ENCODE data around the gene TRIM23. TPM values are rescaled to one million over a fixed set of nuclear protein-coding genes. Genes with fewer than 3 reads are reported as not detected.

Gene TRIM23
- total RNA-seq = 20.4 and 24.5 TPM in 2 replicates

GRCh38 chr5:65624025-65624570 lies at the start of gene TRIM23:
Gene TRIM23, minus strand, starts transcription at chr5:65624333. Its CDS starts 59 bp downstream, at chr5:65624274.

DNA sequence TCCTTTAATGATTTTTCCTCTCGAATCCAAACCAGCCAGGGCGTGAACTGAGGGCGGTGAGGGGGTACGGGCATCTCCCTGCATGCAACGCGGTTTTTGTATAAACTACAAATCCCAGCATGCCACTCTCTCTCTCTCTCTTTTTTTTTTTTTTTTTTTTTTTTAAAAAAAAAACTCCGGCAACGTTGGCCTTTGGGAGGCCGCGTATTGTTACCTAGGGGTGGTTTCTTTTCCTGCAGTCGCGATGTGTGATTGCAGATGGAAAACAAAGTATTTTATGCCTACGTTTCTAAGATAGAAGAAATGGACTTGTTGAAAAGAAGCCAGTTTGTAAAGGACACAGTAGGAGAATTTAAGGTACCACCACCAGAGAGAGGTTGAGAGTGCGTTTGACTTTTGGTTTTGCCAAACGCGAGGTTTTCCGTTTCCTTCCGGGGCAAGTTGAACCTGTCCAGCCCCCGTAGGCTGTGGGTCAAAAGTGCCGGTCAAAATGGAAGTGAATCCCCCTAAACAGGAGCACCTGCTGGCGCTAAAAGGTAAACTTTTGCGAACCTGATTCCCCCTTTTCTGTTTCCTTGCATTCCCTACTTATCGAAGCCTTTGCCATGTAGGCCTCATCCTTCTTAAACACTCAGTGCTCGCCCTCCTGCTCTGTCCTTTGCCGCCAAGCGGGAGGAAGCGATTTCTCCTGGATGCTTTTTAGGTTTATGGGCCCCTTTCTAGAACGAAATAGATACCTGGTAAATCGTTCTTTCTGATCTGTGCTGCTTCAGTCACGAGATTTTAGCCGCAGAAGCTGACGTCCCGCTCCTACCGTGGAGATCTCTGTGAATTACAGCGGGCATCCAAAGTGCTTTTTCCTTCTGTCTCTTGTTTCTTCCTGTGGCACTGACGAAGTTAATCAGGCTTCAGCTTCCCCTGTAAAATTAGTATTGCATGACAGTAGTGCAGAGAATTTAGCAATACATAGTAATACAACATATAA lies 730 bp upstream of the TRIM23 start, which contains the start of the genes SHLD3 and TRAPPC13:
TSS of gene SHLD3 (plus strand) at position 457 of the 985 bp plus-strand sequence. CDS start 4,561 bp downstream, outside the sequence.
TSS of gene TRAPPC13 (plus strand) at position 457 of the 985 bp plus-strand sequence. CDS start at position 491, 34 bp downstream.

GRCh38 chr5:65562731-65563701 lies 61.1 kb downstream of the TRIM23 start, which contains the start of the genes CENPK and PPWD1:
Gene CENPK, minus strand, starts transcription at chr5:65563168. Its CDS starts 8,261 bp downstream, at chr5:65554907.
Gene PPWD1, plus strand, starts transcription at chr5:65563296. Its CDS starts 15 bp downstream, at chr5:65563311.

Small RNA genes lying within 50 kb of the gene (small RNA-seq; reads per million reads assigned to genes)
- not detected for gene RNU6-540P (ENCODE audit: low replicate concordance)

Other genes with a start within 250 kb of the TRIM23 start
- gene ADAMTS6, start 142.4 kb downstream of the TRIM23 start, total RNA-seq = 49.2 and 141 TPM in 2 replicates
- 2.8 and 49.8 TPM in 2 replicates for gene CENPK, start 61.2 kb downstream of the TRIM23 start, total RNA-seq
- 29.8 and 38.1 TPM in 2 replicates for gene PPWD1, start 61.0 kb downstream of the TRIM23 start, total RNA-seq
- gene SHLD3, start 694 bp upstream of the TRIM23 start, total RNA-seq = 3.1 and 6.0 TPM in 2 replicates
- gene TRAPPC13, start 694 bp upstream of the TRIM23 start, total RNA-seq = 25.8 and 26.5 TPM in 2 replicates
- 18.3 and 20.6 TPM in 2 replicates for gene SGTB, start 97.8 kb upstream of the TRIM23 start, total RNA-seq
- gene NLN, start 97.9 kb upstream of the TRIM23 start, total RNA-seq = 15.8 and 27.5 TPM in 2 replicates